ENCODE data around the gene VPS4A.

Gene VPS4A

DNA sequence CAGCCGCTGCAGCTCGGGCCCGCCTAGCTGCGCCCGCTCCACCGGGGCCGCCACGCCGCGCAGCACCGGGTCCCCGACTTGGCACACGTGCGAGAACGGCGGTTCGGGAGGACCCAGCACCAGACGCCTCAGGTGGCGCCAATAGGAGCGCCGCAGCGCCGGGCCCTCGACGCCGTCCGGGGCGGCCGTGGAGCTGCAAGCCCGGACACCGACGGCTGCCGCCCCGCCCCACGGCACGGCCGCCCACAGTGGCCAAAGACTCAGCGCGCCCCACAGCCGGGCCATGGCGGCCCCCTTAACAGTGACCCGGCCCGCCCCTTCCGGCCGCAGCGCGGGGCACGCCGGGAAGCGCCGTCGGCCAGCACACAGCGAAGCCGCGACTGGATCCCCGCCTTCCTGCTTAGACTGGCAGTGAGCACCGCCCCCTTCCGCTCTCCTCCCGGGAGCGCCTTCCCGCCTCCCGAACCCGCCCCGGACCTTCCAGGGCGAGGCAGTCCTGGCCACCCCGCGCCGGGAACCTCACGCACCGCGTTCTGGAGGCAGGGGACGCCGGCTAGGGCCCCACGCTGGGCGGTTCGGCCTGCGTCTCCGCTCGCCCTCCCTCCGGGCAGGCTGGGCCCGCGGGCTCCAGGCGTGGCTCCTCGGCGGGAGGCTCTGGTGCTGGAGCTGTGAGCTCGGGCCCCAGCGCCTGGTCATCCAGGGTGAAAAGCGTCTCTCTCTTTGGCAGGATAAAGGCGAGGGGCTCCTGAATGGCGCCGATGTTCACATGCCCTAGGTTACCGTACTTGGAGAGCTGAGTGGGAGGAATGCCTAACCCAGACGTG lies 19.3 kb downstream of the VPS4A start, which contains the start of gene PDF:
TSS of gene PDF (minus strand) at position 303 of the 824 bp plus-strand sequence. CDS start at position 285, 18 bp downstream.
- Histone ChIP-seq H3K27ac (ENCODE audit: low read length) (peak within 1 kb of the TSS; percentile 54), H3K9ac (ENCODE audit: low read length) (peak within 1 kb of the TSS; percentile 75), H3K27me3 (ENCODE audit: control insufficient read depth, insufficient read depth, low read length) (no peaks in the 10 kb centered on the region), H3K36me3 (ENCODE audit: control insufficient read depth, low read depth, low read length) (peaks cover 52% of the 10 kb centered on the region), H3K9me3 (ENCODE audit: control insufficient read depth, low read depth, low read length) (no peaks in the 10 kb centered on the region), H3K4me1 (ENCODE audit: control insufficient read depth, low read depth, low read length) (peaks cover 7% of the 10 kb centered on the region), H3K4me3 (ENCODE audit: low read length) (peak within 1 kb of the TSS; percentile 78)

DNA sequence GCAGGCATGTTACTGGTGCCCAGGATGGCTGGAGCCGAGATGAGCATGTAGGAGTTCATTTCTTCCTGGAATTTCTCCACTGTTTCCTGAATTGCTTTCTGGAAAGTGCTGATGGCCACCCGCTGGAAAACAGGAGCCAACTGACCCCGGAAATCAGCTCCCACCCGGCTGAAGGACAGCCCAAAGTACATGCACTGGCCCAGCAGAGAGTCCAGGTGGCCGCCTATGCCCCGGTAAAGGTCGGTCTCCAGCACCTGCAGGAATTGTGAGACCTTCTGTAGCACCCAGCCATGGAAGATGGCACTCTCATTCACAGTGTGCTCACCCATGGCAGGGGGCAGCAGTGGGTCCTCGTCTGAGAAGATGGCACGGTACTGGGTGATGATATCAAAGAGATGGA lies 23.5 kb downstream of the VPS4A start:
- H3K4me3 ChIP-seq (ENCODE audit: low read length) = no peak overlapping the region
- H3K36me3 ChIP-seq (ENCODE audit: control insufficient read depth, low read depth, low read length) = peaks cover 44% of the 10 kb centered on the region
- H3K27ac ChIP-seq (ENCODE audit: low read length) = no peak overlapping the region
- no peaks in the 10 kb centered on the region for H3K9me3 ChIP-seq (ENCODE audit: control insufficient read depth, low read depth, low read length)
- peaks cover 3% of the 10 kb centered on the region for H3K4me1 ChIP-seq (ENCODE audit: control insufficient read depth, low read depth, low read length)
- no peak overlapping the region for H3K9ac ChIP-seq (ENCODE audit: low read length)
- H3K27me3 ChIP-seq (ENCODE audit: control insufficient read depth, insufficient read depth, low read length) = no peaks in the 10 kb centered on the region

DNA sequence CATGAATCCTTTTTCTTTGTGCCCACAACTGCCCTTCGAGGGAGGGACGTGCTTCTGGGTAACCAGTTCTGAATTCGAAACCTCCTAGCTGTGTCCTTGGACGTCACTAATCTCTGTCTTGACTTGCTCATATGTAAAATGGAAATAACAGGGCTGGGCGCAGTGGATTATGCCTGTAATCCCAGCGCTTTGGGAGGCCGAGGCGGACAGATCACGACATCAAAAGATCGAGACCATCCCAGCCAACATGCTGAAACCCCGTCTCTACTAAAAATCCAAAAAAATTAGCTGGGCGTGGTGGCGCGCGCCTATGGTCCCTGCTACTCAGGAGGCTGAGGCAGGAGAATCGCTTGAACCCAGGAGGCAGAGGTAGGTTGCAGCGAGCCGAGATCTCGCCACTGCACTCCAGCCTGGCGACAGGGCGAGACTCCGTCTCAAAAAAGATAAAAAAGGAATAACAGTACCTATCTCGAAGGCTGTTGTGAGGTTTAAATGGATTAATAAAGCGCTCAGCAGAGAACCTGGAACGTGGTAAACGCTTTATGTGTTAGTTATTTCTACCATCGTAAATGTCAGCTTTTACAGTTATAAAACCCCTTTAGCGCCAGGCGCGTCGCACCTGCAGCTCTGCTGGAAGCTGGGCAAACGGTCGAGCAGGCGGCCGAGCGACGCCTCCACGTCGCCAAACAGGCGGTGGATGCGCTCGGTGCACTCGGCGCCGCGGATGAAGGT lies 27.6 kb downstream of the VPS4A start:
- Histone ChIP-seq H3K36me3 (ENCODE audit: control insufficient read depth, low read depth, low read length) (peaks cover 53% of the 10 kb centered on the region), H3K9ac (ENCODE audit: low read length) (peak overlapping the region; percentile 94), H3K27ac (ENCODE audit: low read length) (peak overlapping the region; percentile 66), H3K4me1 (ENCODE audit: control insufficient read depth, low read depth, low read length) (peaks cover 3% of the 10 kb centered on the region), H3K27me3 (ENCODE audit: control insufficient read depth, insufficient read depth, low read length) (no peaks in the 10 kb centered on the region), H3K9me3 (ENCODE audit: control insufficient read depth, low read depth, low read length) (no peaks in the 10 kb centered on the region), H3K4me3 (ENCODE audit: low read length) (peak overlapping the region; percentile 99)

DNA sequence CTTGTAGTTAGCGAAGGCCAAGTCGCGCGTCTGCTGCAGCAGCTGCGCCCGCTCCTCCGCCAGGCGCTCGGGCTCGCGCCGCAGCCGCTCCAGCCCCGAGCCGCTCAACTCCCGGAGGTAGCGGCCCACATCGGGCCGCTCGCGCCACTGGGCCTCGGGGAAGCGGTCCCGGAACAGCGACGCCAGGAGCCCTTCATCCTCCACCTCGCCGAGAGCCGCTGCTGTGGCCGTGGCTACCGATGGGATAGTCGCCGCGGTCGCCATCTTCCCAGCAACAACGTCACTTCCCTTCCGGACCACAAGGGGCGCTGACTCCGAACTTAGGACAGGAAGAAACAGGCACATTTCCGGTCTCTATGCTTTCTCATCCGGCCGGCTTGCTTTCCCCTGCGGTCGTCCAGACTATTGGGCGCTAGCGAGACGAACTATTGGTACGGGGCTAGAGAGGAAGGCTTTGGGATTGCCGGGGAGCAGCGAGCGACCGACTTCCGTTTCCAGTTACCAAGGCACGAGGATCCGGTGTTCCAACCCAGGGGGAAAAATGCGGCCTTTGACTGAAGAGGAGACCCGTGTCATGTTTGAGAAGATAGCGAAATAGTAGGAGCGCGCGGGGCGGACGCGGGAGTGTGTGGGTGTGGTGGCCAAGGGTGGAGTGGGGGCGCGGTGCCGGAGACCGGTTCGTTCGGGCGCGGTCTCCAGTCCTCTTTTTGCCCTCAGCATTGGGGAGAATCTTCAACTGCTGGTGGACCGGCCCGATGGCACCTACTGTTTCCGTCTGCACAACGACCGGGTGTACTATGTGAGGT lies 28.3 kb downstream of the VPS4A start, which contains the start of the genes COG8 and NIP7:
TSS of gene COG8 (minus strand) at position 276 of the 806 bp plus-strand sequence. CDS start at position 264, 12 bp downstream.
TSS of gene NIP7 (plus strand) at position 484 of the 806 bp plus-strand sequence. CDS start at position 542, 58 bp downstream.
- Histone ChIP-seq H3K9me3 (ENCODE audit: control insufficient read depth, low read depth, low read length) (no peaks in the 10 kb centered on the region), H3K36me3 (ENCODE audit: control insufficient read depth, low read depth, low read length) (peaks cover 52% of the 10 kb centered on the region), H3K9ac (ENCODE audit: low read length) (peak within 1 kb of the TSS; percentile 94), H3K27me3 (ENCODE audit: control insufficient read depth, insufficient read depth, low read length) (no peaks in the 10 kb centered on the region), H3K4me1 (ENCODE audit: control insufficient read depth, low read depth, low read length) (peaks cover 3% of the 10 kb centered on the region), H3K27ac (ENCODE audit: low read length) (peak within 1 kb of the TSS; percentile 66), H3K4me3 (ENCODE audit: low read length) (peak within 1 kb of the TSS; percentile 99)

DNA sequence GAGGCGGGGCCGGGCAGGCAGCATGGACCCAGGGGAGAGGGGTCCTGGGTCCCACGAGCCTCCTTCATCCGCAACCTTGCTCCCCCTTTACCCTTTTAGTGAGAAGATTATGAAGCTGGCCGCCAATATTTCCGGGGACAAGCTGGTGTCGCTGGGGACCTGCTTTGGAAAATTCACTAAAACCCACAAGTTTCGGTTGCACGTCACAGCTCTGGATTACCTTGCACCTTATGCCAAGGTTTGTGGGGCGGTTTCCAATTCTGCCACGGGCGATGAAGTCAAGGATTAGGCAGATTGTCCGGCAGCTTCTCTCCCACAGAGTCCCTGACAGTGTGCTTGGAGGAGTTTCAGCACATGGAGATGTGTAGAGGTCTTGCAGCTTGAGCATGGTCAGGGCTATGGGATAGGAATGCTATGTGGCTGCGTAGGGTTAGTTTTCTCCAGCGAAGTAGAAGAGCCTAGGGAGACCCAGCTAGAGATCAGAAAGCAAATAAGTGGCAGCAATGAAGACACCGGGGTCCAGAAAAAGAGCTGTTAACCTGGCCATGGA lies 29.0 kb downstream of the VPS4A start:
- H3K4me1 ChIP-seq (ENCODE audit: control insufficient read depth, low read depth, low read length) = peaks cover 3% of the 10 kb centered on the region
- no peaks in the 10 kb centered on the region for H3K9me3 ChIP-seq (ENCODE audit: control insufficient read depth, low read depth, low read length)
- H3K27ac ChIP-seq (ENCODE audit: low read length) = peak overlapping the region; percentile 58
- H3K9ac ChIP-seq (ENCODE audit: low read length) = peak overlapping the region; percentile 94
- H3K36me3 ChIP-seq (ENCODE audit: control insufficient read depth, low read depth, low read length) = peaks cover 46% of the 10 kb centered on the region
- peak overlapping the region; percentile 99 for H3K4me3 ChIP-seq (ENCODE audit: low read length)
- no peaks in the 10 kb centered on the region for H3K27me3 ChIP-seq (ENCODE audit: control insufficient read depth, insufficient read depth, low read length)

DNA sequence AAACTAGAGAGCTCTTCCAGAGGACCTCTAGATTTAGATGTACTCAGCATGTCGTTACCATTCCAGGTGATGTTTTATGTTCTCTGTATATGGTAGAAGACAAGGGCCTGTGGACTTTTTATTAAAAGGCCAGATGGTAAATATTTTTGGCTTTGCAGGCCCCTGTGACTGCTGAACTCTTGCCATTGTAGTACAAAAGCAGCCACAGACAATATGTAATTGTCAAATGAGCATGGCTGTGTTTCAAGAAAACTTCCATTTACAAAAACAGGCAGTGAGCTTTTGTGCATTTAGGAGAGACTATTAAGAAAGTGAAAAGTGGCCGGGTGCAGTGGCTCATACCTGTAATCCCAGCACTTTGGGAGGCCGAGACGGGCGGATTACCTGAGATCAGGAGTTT lies 33.0 kb downstream of the VPS4A start:
- no peak overlapping the region for H3K9ac ChIP-seq (ENCODE audit: low read length)
- H3K36me3 ChIP-seq (ENCODE audit: control insufficient read depth, low read depth, low read length) = peaks cover 36% of the 10 kb centered on the region
- H3K9me3 ChIP-seq (ENCODE audit: control insufficient read depth, low read depth, low read length) = no peaks in the 10 kb centered on the region
- H3K4me3 ChIP-seq (ENCODE audit: low read length) = no peak overlapping the region
- H3K4me1 ChIP-seq (ENCODE audit: control insufficient read depth, low read depth, low read length) = no peaks in the 10 kb centered on the region
- no peaks in the 10 kb centered on the region for H3K27me3 ChIP-seq (ENCODE audit: control insufficient read depth, insufficient read depth, low read length)
- no peak overlapping the region for H3K27ac ChIP-seq (ENCODE audit: low read length)

DNA sequence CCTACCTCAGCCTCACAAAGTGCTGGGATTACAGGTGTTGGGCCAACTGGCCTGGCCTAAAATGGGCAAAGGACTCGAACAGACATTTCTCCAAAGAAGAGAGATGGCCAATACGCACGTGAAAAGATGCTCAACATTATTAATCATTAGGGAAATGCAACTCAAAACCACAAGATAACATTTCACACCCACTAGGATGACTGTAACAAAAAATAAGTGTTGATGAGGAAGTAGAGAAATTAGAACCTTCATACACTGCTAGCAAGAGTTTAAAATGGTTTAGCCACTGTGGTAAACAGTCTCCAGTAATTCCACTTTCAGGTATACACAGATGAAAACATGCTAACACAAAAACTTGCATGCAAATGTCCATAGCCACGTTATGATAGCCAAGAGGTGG lies 34.8 kb downstream of the VPS4A start:
- Histone ChIP-seq H3K4me3 (ENCODE audit: low read length) (no peak overlapping the region), H3K4me1 (ENCODE audit: control insufficient read depth, low read depth, low read length) (no peaks in the 10 kb centered on the region), H3K36me3 (ENCODE audit: control insufficient read depth, low read depth, low read length) (peaks cover 35% of the 10 kb centered on the region), H3K9ac (ENCODE audit: low read length) (no peak overlapping the region), H3K9me3 (ENCODE audit: control insufficient read depth, low read depth, low read length) (no peaks in the 10 kb centered on the region), H3K27ac (ENCODE audit: low read length) (no peak overlapping the region), H3K27me3 (ENCODE audit: control insufficient read depth, insufficient read depth, low read length) (no peaks in the 10 kb centered on the region)

DNA sequence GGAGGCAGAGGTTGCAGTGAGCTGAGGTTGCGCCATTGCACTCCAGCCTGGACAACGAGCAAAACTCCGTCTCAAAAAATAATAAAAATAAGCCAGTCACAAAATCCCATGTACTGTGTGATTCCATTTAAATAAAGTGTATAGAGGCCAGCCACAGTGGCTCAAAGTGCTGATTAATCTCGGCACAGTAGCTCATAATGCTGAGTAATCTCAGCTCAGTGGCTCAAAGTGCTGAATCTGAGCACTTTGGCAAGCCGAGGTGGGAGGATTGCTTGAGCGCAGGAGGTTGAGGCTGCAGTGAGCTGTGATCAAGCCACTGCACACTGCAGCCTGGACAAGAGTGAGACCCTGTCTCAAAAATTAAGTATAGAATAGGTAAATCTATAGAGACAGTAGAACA lies 35.5 kb downstream of the VPS4A start:
- Histone ChIP-seq H3K9me3 (ENCODE audit: control insufficient read depth, low read depth, low read length) (no peaks in the 10 kb centered on the region), H3K4me1 (ENCODE audit: control insufficient read depth, low read depth, low read length) (no peaks in the 10 kb centered on the region), H3K4me3 (ENCODE audit: low read length) (no peak overlapping the region), H3K27ac (ENCODE audit: low read length) (no peak overlapping the region), H3K36me3 (ENCODE audit: control insufficient read depth, low read depth, low read length) (peaks cover 27% of the 10 kb centered on the region), H3K27me3 (ENCODE audit: control insufficient read depth, insufficient read depth, low read length) (no peaks in the 10 kb centered on the region), H3K9ac (ENCODE audit: low read length) (no peak overlapping the region)

DNA sequence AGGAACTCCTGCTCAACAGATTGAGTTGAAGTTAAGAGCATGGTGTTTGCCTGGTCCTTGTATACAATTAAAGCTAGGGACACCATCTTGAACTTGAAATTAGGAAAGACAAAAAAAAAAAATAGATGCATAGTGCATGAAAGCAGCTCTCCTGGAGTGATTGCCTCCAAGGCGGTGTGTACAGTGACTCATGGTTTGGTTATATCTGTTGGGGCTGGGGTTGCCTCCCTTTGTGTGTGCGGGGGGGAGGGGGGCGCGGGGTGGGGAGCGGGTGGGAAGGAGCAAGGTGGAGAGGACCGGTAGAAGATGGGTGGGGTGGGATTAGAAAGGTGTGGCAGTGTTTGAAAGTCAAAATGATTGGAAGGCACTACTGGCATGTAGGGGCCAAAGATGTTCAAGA lies 37.1 kb downstream of the VPS4A start:
- H3K27me3 ChIP-seq (ENCODE audit: control insufficient read depth, insufficient read depth, low read length) = no peaks in the 10 kb centered on the region
- H3K4me1 ChIP-seq (ENCODE audit: control insufficient read depth, low read depth, low read length) = no peaks in the 10 kb centered on the region
- no peaks in the 10 kb centered on the region for H3K9me3 ChIP-seq (ENCODE audit: control insufficient read depth, low read depth, low read length)
- H3K36me3 ChIP-seq (ENCODE audit: control insufficient read depth, low read depth, low read length) = peaks cover 16% of the 10 kb centered on the region
- no peak overlapping the region for H3K4me3 ChIP-seq (ENCODE audit: low read length)
- no peak overlapping the region for H3K9ac ChIP-seq (ENCODE audit: low read length)
- H3K27ac ChIP-seq (ENCODE audit: low read length) = no peak overlapping the region

DNA sequence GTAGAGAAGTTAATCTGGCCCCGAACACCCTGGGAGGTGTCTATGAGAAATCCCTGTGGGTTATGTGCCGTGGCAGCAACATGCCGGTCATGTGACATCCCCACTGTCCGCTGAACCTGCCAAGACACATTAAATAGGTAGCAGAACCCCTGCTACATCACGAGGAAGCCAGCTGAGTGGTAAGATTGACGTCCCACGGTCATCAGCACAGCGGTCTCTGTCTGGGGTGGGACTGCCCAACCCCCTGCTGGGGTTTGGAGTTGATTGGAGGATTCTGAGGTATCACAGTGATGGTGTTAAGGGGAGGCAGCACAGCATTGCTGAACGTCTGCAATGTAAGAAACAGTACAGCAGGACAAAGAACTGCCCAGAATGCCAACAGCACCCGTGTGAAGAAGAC lies 38.4 kb downstream of the VPS4A start:
- Histone ChIP-seq H3K4me3 (ENCODE audit: low read length) (no peak overlapping the region), H3K9me3 (ENCODE audit: control insufficient read depth, low read depth, low read length) (no peaks in the 10 kb centered on the region), H3K36me3 (ENCODE audit: control insufficient read depth, low read depth, low read length) (peaks cover 4% of the 10 kb centered on the region)

More for the DNA sequence above, 38.4 kb downstream of the VPS4A start:
- Histone ChIP-seq H3K9ac (ENCODE audit: low read length) (no peak overlapping the region), H3K27me3 (ENCODE audit: control insufficient read depth, insufficient read depth, low read length) (no peaks in the 10 kb centered on the region), H3K27ac (ENCODE audit: low read length) (no peak overlapping the region), H3K4me1 (ENCODE audit: control insufficient read depth, low read depth, low read length) (no peaks in the 10 kb centered on the region)

Measured in iPS-18a (cell line).